ENCODE data around the gene EGLN3.

EGLN3 gene

DNA sequence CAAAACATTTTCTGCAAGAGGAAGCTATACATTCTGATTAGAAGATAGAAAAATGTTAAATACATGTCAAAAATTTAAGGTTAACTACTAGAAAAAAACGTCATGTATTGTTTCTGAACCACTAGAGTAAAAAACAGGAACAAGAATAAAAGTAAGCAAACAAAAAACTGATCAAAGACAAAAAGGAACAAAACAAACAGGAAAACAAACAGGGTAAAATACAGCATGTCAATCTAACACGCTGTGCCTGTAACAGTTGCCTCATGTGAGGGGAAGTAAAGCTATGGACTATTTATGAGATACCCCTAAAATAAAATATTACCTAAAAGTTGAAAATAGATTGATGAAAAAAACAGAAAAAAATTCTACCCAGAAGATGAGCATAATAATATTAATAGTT is 43.9 kb downstream of the EGLN3 start:
- Mint-ChIP-seq H3K9me3 (no peaks in the 10 kb centered on the region), H3K27ac (no peak overlapping the region), H3K27me3 (ENCODE audit: low read depth) (peaks cover 45% of the 10 kb centered on the region)

DNA sequence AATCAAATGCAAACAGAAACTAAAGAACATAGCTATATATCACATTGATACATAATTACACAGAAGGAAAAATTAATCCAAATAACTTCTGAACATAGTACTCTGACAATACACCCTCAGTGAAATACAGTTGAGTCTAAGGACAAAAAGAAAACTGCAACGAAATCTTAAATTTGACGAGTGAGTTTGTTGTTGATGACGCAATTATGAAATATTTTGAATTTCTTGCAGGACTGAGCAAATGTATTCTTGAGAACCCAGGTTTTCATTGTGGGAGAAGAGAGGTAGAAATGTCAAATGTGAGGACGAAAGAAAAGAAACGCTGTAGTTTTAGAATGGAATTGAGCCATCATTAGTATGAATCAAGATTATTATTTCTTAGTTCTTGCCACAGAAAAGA is 46.3 kb downstream of the EGLN3 start:
- no peak overlapping the region for H3K4me3 Mint-ChIP-seq
- H3K4me1 Mint-ChIP-seq (ENCODE audit: low read depth) = peaks cover 4% of the 10 kb centered on the region
- peaks cover 2% of the 10 kb centered on the region for H3K36me3 Mint-ChIP-seq (ENCODE audit: low read depth)
- H3K27ac Mint-ChIP-seq = no peak overlapping the region
- H3K9me3 Mint-ChIP-seq = no peaks in the 10 kb centered on the region
- peaks cover 46% of the 10 kb centered on the region for H3K27me3 Mint-ChIP-seq (ENCODE audit: low read depth)
- no peak for DNase-seq (ENCODE audit: low spot score)

More for the DNA sequence above, 43.9 kb downstream of the EGLN3 start:
- H3K4me3 Mint-ChIP-seq = no peak overlapping the region
- H3K36me3 Mint-ChIP-seq (ENCODE audit: low read depth) = peaks cover 2% of the 10 kb centered on the region
- peaks cover 4% of the 10 kb centered on the region for H3K4me1 Mint-ChIP-seq (ENCODE audit: low read depth)
- no peak for DNase-seq (ENCODE audit: low spot score)

DNA sequence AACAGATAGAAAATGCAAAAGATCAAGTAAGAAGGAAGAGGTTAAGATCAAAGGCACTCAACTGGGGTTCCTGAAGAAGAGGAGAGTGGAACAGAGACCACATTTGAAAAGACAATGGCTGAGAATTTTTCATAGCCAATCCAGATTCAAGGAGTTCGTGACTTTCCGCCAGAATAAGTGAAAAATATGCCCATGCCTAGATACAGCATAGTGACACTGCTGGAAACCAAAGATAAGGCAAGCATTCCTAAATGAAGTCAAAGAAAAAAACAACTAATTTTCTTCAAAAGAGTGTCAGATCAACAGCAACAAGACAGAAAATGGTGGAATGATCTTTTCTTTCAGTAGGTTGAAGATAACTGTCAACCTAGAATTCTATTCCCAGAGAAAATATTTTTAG is 47.5 kb downstream of the EGLN3 start:
- H3K9me3 Mint-ChIP-seq = no peaks in the 10 kb centered on the region
- no peak overlapping the region for H3K27ac Mint-ChIP-seq
- peaks cover 44% of the 10 kb centered on the region for H3K27me3 Mint-ChIP-seq (ENCODE audit: low read depth)
- peaks cover 4% of the 10 kb centered on the region for H3K4me1 Mint-ChIP-seq (ENCODE audit: low read depth)
- H3K36me3 Mint-ChIP-seq (ENCODE audit: low read depth) = peaks cover 2% of the 10 kb centered on the region
- DNase-seq (ENCODE audit: low spot score) = no peak
- no peak overlapping the region for H3K4me3 Mint-ChIP-seq

DNA sequence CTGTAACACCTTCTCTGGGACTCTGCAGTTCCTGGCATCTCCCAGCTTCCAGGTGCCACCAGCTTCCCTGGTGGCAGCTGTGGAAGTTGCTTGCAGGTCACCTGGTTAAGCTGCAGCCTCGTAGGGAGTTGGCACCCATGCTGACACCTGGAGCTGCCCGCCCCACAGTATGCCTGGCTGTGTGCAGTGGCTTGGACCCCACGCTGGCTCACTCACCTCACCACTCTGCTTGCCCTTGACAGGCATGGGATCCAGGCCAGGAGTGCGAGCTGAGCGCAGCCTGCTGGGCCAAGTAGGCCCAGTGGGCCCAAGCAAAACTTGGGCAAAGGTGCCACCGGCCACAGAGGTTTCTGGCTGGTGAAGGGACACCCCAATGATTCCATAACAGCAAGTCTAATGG is 48.5 kb downstream of the EGLN3 start:
- H3K36me3 Mint-ChIP-seq (ENCODE audit: low read depth) = peaks cover 2% of the 10 kb centered on the region
- DNase-seq (ENCODE audit: low spot score) = no peak
- peaks cover 44% of the 10 kb centered on the region for H3K27me3 Mint-ChIP-seq (ENCODE audit: low read depth)
- H3K27ac Mint-ChIP-seq = no peak overlapping the region
- no peak overlapping the region for H3K4me3 Mint-ChIP-seq
- H3K9me3 Mint-ChIP-seq = no peaks in the 10 kb centered on the region
- peaks cover 4% of the 10 kb centered on the region for H3K4me1 Mint-ChIP-seq (ENCODE audit: low read depth)

GRCh38 chr14:33901426-33902155 is 49.3 kb downstream of the EGLN3 start:
- Mint-ChIP-seq H3K27ac (no peak overlapping the region), H3K4me3 (no peak overlapping the region), H3K4me1 (ENCODE audit: low read depth) (peaks cover 5% of the 10 kb centered on the region), H3K27me3 (ENCODE audit: low read depth) (peaks cover 39% of the 10 kb centered on the region), H3K36me3 (ENCODE audit: low read depth) (peaks cover 3% of the 10 kb centered on the region), H3K9me3 (peaks cover 1% of the 10 kb centered on the region)
- DNase-seq (ENCODE audit: low spot score) = no peak

- no peak for DNase-seq (ENCODE audit: low spot score)
- Mint-ChIP-seq H3K36me3 (ENCODE audit: low read depth) (peaks cover 6% of the 10 kb centered on the region), H3K27me3 (ENCODE audit: low read depth) (peaks cover 37% of the 10 kb centered on the region), H3K27ac (no peak overlapping the region), H3K4me1 (ENCODE audit: low read depth) (peaks cover 7% of the 10 kb centered on the region), H3K9me3 (peaks cover 4% of the 10 kb centered on the region), H3K4me3 (no peak overlapping the region)
Measured at GRCh38 chr14:33900706-33901105, 50.2 kb downstream of the EGLN3 start.

- H3K9me3 Mint-ChIP-seq = peaks cover 6% of the 10 kb centered on the region
- H3K4me3 Mint-ChIP-seq = no peak overlapping the region
- DNase-seq (ENCODE audit: low spot score) = no peak
- peaks cover 7% of the 10 kb centered on the region for H3K4me1 Mint-ChIP-seq (ENCODE audit: low read depth)
- H3K27me3 Mint-ChIP-seq (ENCODE audit: low read depth) = peaks cover 31% of the 10 kb centered on the region
- H3K27ac Mint-ChIP-seq = no peak overlapping the region
- H3K36me3 Mint-ChIP-seq (ENCODE audit: low read depth) = peaks cover 6% of the 10 kb centered on the region
Measured at GRCh38 chr14:33899723-33900341, 51.0 kb downstream of the EGLN3 start.

DNA sequence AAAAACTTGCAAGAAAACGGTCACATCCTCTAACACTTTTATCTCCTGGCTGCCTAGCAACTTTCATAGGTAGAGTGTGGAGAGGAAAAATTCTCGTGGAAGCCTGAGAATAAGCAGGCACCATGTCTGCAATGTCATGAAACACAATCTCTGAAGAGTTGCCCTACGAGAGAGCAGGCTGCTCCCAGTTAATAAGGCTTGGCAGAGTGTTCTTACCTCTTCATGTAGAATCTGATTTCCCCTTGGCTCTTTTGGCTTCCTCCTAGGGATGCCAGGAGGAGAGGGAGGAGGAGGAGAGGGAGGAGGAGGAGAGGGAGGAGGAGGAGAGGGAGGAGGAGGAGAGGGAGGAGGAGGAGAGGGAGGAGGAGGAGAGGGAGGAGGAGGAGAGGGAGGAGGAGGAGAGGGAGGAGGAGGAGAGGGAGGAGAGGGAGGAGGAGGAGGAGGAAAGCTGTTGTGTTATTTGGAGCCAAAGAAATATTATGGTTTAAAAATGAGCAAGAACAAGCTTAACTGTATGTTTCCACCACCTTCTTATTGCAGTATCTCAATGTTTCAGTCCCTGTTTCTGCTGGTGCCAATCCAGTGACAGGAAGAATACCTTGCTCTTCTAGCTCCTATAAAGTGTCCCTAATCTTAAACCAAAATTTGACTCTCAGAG is 52.9 kb downstream of the EGLN3 start:
- Mint-ChIP-seq H3K36me3 (ENCODE audit: low read depth) (peaks cover 4% of the 10 kb centered on the region), H3K27ac (no peak overlapping the region), H3K4me3 (no peak overlapping the region), H3K9me3 (peaks cover 16% of the 10 kb centered on the region), H3K4me1 (ENCODE audit: low read depth) (peaks cover 5% of the 10 kb centered on the region), H3K27me3 (ENCODE audit: low read depth) (peaks cover 16% of the 10 kb centered on the region)
- no peak for DNase-seq (ENCODE audit: low spot score)

GRCh38 chr14:33897382-33897781 is 53.5 kb downstream of the EGLN3 start:
- H3K4me1 Mint-ChIP-seq (ENCODE audit: low read depth) = peaks cover 3% of the 10 kb centered on the region
- H3K27ac Mint-ChIP-seq = no peak overlapping the region
- peaks cover 17% of the 10 kb centered on the region for H3K27me3 Mint-ChIP-seq (ENCODE audit: low read depth)
- no peak overlapping the region for H3K4me3 Mint-ChIP-seq
- peaks cover 18% of the 10 kb centered on the region for H3K9me3 Mint-ChIP-seq
- DNase-seq (ENCODE audit: low spot score) = no peak
- peaks cover 4% of the 10 kb centered on the region for H3K36me3 Mint-ChIP-seq (ENCODE audit: low read depth)

- peaks cover 13% of the 10 kb centered on the region for H3K36me3 Mint-ChIP-seq (ENCODE audit: low read depth)
- H3K9me3 Mint-ChIP-seq = peaks cover 42% of the 10 kb centered on the region
- H3K4me3 Mint-ChIP-seq = no peak overlapping the region
- H3K27ac Mint-ChIP-seq = no peak overlapping the region
- no peak for DNase-seq (ENCODE audit: low spot score)
- H3K4me1 Mint-ChIP-seq (ENCODE audit: low read depth) = peaks cover 18% of the 10 kb centered on the region
- H3K27me3 Mint-ChIP-seq (ENCODE audit: low read depth) = peaks cover 21% of the 10 kb centered on the region
Measured at GRCh38 chr14:33894339-33894738, 56.5 kb downstream of the EGLN3 start.

GRCh38 chr14:33891700-33892099 is 59.2 kb downstream of the EGLN3 start:
- Mint-ChIP-seq H3K27ac (no peak overlapping the region), H3K4me3 (peak overlapping the region; percentile 3), H3K36me3 (ENCODE audit: low read depth) (peaks cover 21% of the 10 kb centered on the region), H3K4me1 (ENCODE audit: low read depth) (peaks cover 19% of the 10 kb centered on the region), H3K27me3 (ENCODE audit: low read depth) (peaks cover 24% of the 10 kb centered on the region), H3K9me3 (peaks cover 55% of the 10 kb centered on the region)
- no peak for DNase-seq (ENCODE audit: low spot score)

- H3K9me3 Mint-ChIP-seq = peaks cover 26% of the 10 kb centered on the region
- peaks cover 16% of the 10 kb centered on the region for H3K27me3 Mint-ChIP-seq (ENCODE audit: low read depth)
- peaks cover 4% of the 10 kb centered on the region for H3K4me1 Mint-ChIP-seq (ENCODE audit: low read depth)
- DNase-seq (ENCODE audit: low spot score) = no peak
- H3K36me3 Mint-ChIP-seq (ENCODE audit: low read depth) = peaks cover 12% of the 10 kb centered on the region
- H3K27ac Mint-ChIP-seq = no peak overlapping the region
- no peak overlapping the region for H3K4me3 Mint-ChIP-seq
Measured at GRCh38 chr14:33884916-33885315, 66.0 kb downstream of the EGLN3 start.

DNA sequence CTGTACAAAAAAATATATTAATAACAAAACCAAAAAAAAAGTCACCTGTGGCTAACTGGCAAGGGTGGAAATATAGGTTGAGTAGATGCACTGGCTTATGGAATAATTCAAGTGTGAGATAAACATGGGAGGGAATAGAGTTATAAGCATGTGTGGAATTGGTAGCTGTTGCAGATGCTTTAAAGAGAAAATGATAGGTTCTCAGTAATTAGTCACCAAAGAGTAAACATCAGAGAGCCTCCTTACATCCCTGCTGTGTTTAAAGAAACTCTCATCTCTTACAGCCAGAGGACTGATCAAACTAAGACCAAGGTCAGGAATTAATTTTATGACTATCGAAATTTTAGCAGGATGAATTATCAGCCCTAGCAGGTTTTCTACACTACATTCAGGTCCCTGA is 70.5 kb downstream of the EGLN3 start:
- no peak overlapping the region for H3K27ac Mint-ChIP-seq
- peaks cover 12% of the 10 kb centered on the region for H3K4me1 Mint-ChIP-seq (ENCODE audit: low read depth)
- peaks cover 44% of the 10 kb centered on the region for H3K9me3 Mint-ChIP-seq
- peaks cover 4% of the 10 kb centered on the region for H3K27me3 Mint-ChIP-seq (ENCODE audit: low read depth)
- H3K4me3 Mint-ChIP-seq = no peak overlapping the region
- H3K36me3 Mint-ChIP-seq (ENCODE audit: low read depth) = peaks cover 23% of the 10 kb centered on the region
- DNase-seq (ENCODE audit: low spot score) = no peak

- no peak overlapping the region for H3K4me3 Mint-ChIP-seq
- peaks cover 50% of the 10 kb centered on the region for H3K9me3 Mint-ChIP-seq
- H3K27ac Mint-ChIP-seq = no peak overlapping the region
- H3K36me3 Mint-ChIP-seq (ENCODE audit: low read depth) = peaks cover 24% of the 10 kb centered on the region
- H3K4me1 Mint-ChIP-seq (ENCODE audit: low read depth) = peaks cover 12% of the 10 kb centered on the region
- DNase-seq (ENCODE audit: low spot score) = no peak
- peaks cover 6% of the 10 kb centered on the region for H3K27me3 Mint-ChIP-seq (ENCODE audit: low read depth)
Measured at GRCh38 chr14:33879684-33880286, 71.1 kb downstream of the EGLN3 start.
